HG03442 (cell line): ENCODE results near the gene SETD3.

Experiments
- ATAC-seq: cut with Tn5 transposase; IDR thresholded peaks from one replicate; pipeline ENCODE4 v1.9.1; 2021; ENCODE audit warnings: mild to moderate bottlenecking, moderate library complexity; ENCODE audit not compliant: unreplicated experiment

SETD3 gene

GRCh38 chr14:99479906-99480869 is at the start of gene SETD3:
Gene SETD3, minus strand, starts transcription at chr14:99480859. Its CDS starts 15,054 bp downstream, at chr14:99465805.
- ATAC-seq, result peak; percentile 3

- ATAC-seq, result no peak
Measured at GRCh38 chr14:99529899-99530298, 49.2 kb upstream of the SETD3 start.

GRCh38 chr14:99527427-99528076 is 46.9 kb upstream of the SETD3 start:
- no peak for ATAC-seq

DNA sequence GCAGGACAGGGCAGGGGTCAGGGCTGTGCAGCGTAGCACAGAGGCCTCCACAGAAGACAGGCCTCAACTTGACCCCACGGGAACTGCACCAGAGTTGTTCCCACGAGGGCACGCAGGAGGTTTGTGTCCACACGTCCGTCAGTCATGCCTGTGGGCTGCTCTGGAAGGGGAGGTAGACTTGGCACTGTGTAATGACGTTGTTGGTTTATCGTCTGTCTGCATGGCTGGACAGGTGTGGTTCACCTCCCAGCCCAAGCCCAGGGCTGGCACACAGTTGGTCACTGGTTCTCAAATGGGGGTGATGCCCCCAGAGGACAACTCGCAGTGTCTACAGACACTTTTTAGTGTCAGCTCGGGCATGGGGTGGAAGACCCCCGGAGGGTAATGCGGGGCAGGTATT is 46.4 kb upstream of the SETD3 start:
- no peak for ATAC-seq

DNA sequence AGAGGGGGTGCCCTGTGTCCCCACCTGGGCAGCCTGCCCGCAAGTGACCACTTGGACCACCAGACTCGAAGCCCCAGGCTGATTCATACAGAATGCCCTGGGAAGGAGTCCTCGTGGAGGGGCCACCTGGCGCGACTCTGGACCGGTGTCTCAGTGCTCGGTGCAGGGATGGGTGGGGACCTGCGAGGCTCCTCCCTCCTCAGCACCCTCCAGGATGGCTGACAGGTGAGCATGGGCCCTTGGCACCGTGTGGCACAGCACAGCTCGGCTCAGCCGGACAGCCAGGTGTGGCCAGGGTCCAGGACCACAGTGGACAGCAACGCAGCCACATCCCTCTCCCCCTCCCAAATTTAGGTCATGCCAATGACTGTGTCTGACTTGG is 45.0 kb upstream of the SETD3 start:
- no peak for ATAC-seq

DNA sequence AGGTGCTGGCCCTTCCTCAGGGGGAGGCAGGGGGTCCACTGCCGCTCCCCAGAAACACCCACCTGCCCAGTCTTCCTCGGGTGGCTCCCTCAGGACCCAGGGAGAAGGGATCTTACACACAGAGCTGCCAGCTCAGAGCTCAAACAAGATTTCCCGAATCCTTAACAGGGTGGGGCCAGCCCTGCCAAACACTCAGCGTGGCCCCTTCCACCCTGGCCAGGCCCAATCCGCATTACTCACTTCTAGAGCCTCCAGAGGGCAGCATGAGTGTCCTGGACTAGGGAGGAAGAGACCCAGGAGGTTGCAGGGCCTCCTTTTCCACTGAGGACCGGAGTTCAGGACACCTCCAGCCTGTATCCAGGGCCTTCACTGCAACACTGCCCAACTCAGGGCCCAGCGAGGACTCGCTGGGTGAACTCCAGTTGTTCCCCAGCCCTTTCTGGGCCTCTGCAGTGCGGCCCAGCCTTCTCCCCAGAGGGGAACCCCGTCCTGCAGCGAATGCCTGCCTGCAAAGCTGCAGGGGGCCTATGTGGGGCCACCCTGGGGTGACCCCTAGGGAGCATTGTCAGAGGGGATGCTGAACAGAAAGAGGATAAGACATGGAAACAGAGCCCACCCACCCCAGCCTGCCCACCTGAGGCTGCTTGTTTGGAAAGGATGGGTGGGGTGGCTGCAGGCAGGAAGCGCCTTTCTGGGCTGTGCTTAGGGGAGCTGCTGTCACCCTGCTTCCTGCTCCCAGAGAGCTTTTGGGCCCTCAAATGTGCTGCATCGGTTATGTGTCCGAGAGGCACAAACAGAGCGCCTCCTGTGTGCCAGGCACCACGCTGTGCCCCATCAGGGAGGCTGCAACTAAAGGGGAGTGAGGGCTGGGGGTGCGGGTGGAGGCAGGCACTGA is 44.4 kb upstream of the SETD3 start:
- no peak for ATAC-seq

DNA sequence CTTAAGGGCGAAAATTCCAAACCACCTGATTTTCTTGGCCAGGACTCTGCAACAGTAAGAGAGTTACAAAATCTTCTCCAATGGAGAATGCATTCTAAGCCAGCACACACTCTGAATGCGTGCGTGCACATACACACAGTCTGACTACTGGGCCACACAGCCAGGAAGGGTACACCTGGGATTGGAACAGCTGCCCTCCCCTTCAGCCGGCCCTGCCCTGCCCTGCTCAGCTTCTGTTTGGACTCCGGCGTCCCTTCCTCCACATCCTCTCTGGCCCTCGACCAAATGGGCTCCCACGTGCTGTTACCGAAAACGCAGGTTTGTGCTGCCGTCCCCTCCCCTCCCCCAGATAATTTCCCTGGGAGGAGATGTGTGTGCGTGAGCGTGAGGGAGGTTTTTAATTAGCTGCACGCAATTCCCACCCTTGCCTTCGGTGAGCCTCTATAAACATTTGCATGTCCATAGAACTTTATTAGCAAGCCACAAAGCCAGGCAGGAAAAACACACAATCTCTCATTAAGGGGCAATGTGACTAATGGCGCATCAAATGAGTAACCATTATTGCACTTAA is 43.5 kb upstream of the SETD3 start:
- ATAC-seq, result no peak

DNA sequence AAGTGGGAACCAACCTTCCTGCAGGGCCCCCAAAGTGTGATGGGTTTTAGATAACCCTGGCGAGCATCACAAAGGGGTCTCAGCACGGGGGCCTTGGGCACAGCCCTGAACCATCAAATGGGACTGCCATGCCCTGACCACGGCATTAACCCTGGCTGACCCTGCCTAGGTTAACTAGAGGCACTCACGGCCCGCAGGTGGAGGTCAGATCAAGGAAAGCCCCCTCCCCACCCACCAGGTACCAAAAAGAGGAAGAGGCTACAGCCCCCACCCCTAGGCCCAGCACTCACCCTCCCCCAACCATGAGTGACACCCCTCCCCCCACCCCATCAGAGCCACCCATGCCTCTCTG is 43.0 kb upstream of the SETD3 start:
- ATAC-seq, result no peak

DNA sequence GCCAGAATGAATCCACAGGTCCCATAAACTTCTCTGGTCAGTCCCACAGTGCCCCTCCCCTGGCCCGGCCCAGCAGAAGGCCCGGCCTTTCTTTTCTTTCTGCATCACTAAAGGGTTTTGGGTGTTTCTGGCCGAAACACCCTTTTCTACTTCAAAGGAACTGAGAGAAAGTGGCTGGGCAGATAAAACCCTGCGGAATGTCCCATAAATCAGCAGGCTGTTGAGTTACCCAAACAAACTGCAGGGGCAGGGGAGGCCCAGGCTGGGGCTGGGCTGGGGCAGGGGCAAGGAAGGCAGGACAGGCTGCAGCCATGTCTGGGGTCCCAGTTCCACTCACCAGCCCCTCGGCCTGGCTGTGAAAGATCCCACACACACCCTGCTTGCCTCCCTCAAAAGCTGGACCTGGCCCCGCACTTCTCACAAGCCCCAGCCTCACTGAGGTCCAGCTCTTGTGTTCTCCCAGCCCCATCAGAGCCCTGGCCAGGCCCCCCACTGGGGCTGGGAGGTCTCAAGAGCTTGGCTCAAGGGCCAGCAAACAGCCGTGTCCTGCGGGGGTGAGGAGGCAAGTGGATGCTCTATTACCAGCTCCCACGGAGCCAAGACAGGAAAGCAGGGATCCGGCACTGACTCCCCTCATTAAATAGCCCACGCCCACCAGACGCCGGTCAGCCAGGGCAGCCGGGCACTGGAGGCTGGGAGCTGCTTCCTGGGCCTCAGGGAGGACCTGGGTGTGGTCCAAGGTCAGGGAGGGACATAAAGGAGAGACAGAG is 42.5 kb upstream of the SETD3 start:
- ATAC-seq, result no peak

GRCh38 chr14:99522457-99522891 is 41.8 kb upstream of the SETD3 start:
- ATAC-seq, result no peak

DNA sequence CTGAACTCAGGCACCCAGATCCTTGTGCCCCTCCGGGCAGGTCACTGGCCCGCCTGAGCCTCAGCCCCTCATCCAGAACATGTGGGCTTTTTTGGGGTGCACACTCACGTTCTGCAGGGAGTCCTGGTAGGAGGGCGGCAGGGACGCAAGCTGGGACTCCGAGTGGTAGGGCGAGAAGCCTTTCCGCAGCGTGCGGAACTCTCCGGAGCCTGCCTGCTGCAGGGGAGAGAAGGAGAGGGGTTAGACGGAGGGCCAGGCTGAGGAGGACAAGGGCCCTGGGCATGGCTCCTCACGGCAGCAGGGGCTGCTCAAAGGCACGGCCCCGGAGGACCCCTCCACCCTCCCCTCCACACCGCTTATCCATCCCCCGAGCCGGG is 41.4 kb upstream of the SETD3 start:
- no peak for ATAC-seq

GRCh38 chr14:99521176-99522024 is 40.7 kb upstream of the SETD3 start:
- no peak for ATAC-seq

GRCh38 chr14:99520571-99521081 is 40.0 kb upstream of the SETD3 start:
- ATAC-seq, result no peak

DNA sequence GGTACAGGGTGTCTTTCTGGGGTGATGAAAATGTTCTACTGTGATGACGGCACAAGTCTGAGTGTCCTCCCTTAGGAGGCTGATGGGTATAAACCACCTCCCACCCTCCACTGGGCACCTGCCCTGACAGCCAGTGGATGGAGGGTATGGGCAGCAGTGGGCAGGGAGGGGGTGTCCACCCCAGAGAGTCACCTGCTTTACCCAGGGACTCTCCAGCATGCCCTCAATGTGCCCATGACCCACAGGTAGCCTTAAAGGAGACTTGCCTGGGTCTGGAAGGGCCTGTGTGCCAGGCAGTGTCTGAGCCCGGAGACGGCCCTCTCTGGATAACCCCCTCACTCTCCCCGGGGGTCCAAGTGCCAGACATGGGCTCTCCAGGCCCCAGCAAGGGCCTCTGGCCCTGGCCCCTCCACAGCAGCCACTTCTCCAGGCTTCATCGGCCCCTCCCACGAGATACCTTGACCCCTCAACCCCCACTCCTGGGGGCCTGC is 39.3 kb upstream of the SETD3 start:
- ATAC-seq, result no peak

- no peak for ATAC-seq
Measured at GRCh38 chr14:99519347-99519881, 38.8 kb upstream of the SETD3 start.

GRCh38 chr14:99518441-99519346 is 38.0 kb upstream of the SETD3 start:
- ATAC-seq, result peak; percentile 70

GRCh38 chr14:99517643-99518381 is 37.2 kb upstream of the SETD3 start:
- no peak for ATAC-seq
